T-helper 9 cell (primary cell): Measurements from ENCODE around the gene ZNF783.
"Not testable (repeated sequence)": the region's sequence is repeated elsewhere in the genome, so short reads cannot be mapped to it uniquely, and the experiment has no call there.

Experiments used
- DNase-seq: peaks from one replicate; pipeline ENCODE4 v3.0.0-alpha.2; 2020

Gene ZNF783

GRCh38 chr7:149240637-149241036 is 21.4 kb upstream of the ZNF783 start:
- no peak for DNase-seq

- DNase-seq: no peak
Observed at GRCh38 chr7:149241696-149242095, 20.3 kb upstream of the ZNF783 start.

- DNase-seq: no peak
Observed at GRCh38 chr7:149245244-149245643, 16.8 kb upstream of the ZNF783 start.

GRCh38 chr7:149245744-149246143 is 16.3 kb upstream of the ZNF783 start:
- no peak for DNase-seq

GRCh38 chr7:149248777-149249176 is 13.2 kb upstream of the ZNF783 start:
- DNase-seq: no peak

GRCh38 chr7:149250151-149250550 is 11.8 kb upstream of the ZNF783 start:
- DNase-seq: not testable (repeated sequence)

GRCh38 chr7:149251518-149251917 is 10.5 kb upstream of the ZNF783 start:
- not testable (repeated sequence) for DNase-seq

GRCh38 chr7:149252378-149252777 is 9.6 kb upstream of the ZNF783 start:
- DNase-seq: no peak

GRCh38 chr7:149253665-149254064 is 8.3 kb upstream of the ZNF783 start:
- DNase-seq: no peak

- no peak for DNase-seq
Observed at GRCh38 chr7:149254181-149254858, 7.7 kb upstream of the ZNF783 start.

GRCh38 chr7:149255174-149255573 is 6.8 kb upstream of the ZNF783 start:
- DNase-seq: no peak

GRCh38 chr7:149256568-149256967 is 5.4 kb upstream of the ZNF783 start:
- DNase-seq: no peak

GRCh38 chr7:149257146-149257545 is 4.8 kb upstream of the ZNF783 start:
- DNase-seq: no peak

GRCh38 chr7:149261316-149261828 is 624 bp upstream of the ZNF783 start:
- DNase-seq: no peak

- no peak for DNase-seq
Observed at GRCh38 chr7:149266451-149266850, 4.5 kb downstream of the ZNF783 start.

- DNase-seq: no peak
Observed at GRCh38 chr7:149267733-149268132, 5.7 kb downstream of the ZNF783 start.

- not testable (repeated sequence) for DNase-seq
Observed at GRCh38 chr7:149274424-149274823, 12.4 kb downstream of the ZNF783 start.

- DNase-seq: no peak
Observed at GRCh38 chr7:149277871-149278270, 15.9 kb downstream of the ZNF783 start.

- no peak for DNase-seq
Observed at GRCh38 chr7:149278396-149278795, 16.4 kb downstream of the ZNF783 start.

GRCh38 chr7:149279111-149279743 is 17.2 kb downstream of the ZNF783 start:
- DNase-seq: no peak

- DNase-seq: no peak
Observed at GRCh38 chr7:149280151-149280550, 18.2 kb downstream of the ZNF783 start.

GRCh38 chr7:149280661-149281507 is 18.9 kb downstream of the ZNF783 start:
- DNase-seq: no peak

- DNase-seq: no peak
Observed at GRCh38 chr7:149281508-149282330, 19.7 kb downstream of the ZNF783 start.
